Activated CD8-positive, alpha-beta T cell treated with anti-CD3 and anti-CD28 coated beads for 36 hours (primary cell): ENCODE results near the gene GJC1. TPM values are rescaled to one million over a fixed set of nuclear protein-coding genes. Genes with fewer than 3 reads are reported as not detected.

Experiments used
- ATAC-seq: fragments of 200-7000 bp; cut with Tn5 transposase; one replicate; pipeline ENCODE4 v1.10.0; 2021; ENCODE audit warnings: mild to moderate bottlenecking, moderate library complexity
- CTCF ChIA-PET: fragments of 350-600 bp; sonication (Branson Sonifier 250); formaldehyde crosslinking; loops from one replicate; lab custom pipeline; 2021; ENCODE audit warnings: antibody characterized with exemption; lab: Charles Lee
- POLR2A ChIA-PET: fragments of 350-600 bp; sonication (Branson Sonifier 250); formaldehyde crosslinking; loops from one replicate; lab custom pipeline; 2021; ENCODE audit warnings: antibody characterized with exemption; lab: Charles Lee
- DNase-seq: peaks from one replicate; pipeline ENCODE4 v3.0.0-alpha.2; 2020
- H3K27ac Mint-ChIP-seq: one replicate; pipeline ENCODE4 v1.8.0; 2021; ENCODE audit warnings: mild to moderate bottlenecking, mixed read lengths
- H3K27me3 Mint-ChIP-seq: one replicate; pipeline ENCODE4 v1.8.0; 2021; ENCODE audit warnings: mixed read lengths
- H3K36me3 Mint-ChIP-seq: one replicate; pipeline ENCODE4 v1.8.0; 2021; ENCODE audit warnings: low read depth, mixed read lengths
- H3K4me1 Mint-ChIP-seq: one replicate; pipeline ENCODE4 v1.8.0; 2021; ENCODE audit warnings: low read depth, mixed read lengths
- H3K4me3 Mint-ChIP-seq: one replicate; pipeline ENCODE4 v1.8.0; 2021; ENCODE audit warnings: mild to moderate bottlenecking, moderate library complexity, mixed read lengths
- H3K9me3 Mint-ChIP-seq: one replicate; pipeline ENCODE4 v1.8.0; 2021; ENCODE audit warnings: mixed read lengths
- CTCF ChIP-seq: fragments of 200-600 bp; IDR thresholded peaks from one replicate; pipeline ENCODE4 v1.8.0; 2022; ENCODE audit warnings: antibody characterized with exemption, mild to moderate bottlenecking
- intact Hi-C: fragments of 100-400 bp; cut with micrococcal nuclease; formaldehyde crosslinking; loops from one replicate; pipeline ENCODE4 v1.10.0; 2022
- total RNA-seq, 2 experiments: library from RNA; stranded (reverse); gene quantifications; one replicate each; pipeline ENCODE4 v1.2.3, GENCODE V29; 2021

The GJC1 gene
- total RNA-seq, 2 experiments from 2014 or later, result 5.6 TPM

DNA sequence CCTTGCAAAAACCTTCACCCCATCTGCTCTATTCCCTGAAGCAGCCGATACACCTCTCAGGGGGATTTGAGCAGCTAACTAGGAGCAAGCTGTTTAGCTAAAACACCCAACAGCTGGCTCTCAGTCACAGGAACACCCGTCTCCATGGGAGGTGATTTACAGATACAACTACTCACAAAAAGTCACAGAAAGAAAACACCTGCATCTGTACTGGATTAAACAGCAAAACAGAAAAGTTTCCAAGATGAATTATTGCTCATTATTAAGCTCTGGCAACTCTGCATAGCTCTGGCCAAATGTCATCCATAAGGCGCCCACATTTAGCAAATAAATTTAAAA lies 22.3 kb downstream of the GJC1 start:
- DNase-seq, result no peak
- no peak for ATAC-seq
- no peaks in the 10 kb centered on the region for H3K9me3 Mint-ChIP-seq
- TF ChIP-seq CTCF, result no peak
- ChIA-PET CTCF (interaction anchor here (1.0 kb wide), 2 partner anchors 21 to 30 kb away, joined by 3 read pairs; no protein-coding TSS in a partner anchor), POLR2A (interaction anchor here (1.7 kb wide), 1 partner anchor 10 kb away, joined by 3 read pairs; no protein-coding TSS in a partner anchor)
- H3K27me3 Mint-ChIP-seq, result peaks cover 1% of the 10 kb centered on the region
- no peak overlapping the region for H3K4me3 Mint-ChIP-seq
- H3K27ac Mint-ChIP-seq, result no peak overlapping the region
- peaks cover 4% of the 10 kb centered on the region for H3K36me3 Mint-ChIP-seq
- no peaks in the 10 kb centered on the region for H3K4me1 Mint-ChIP-seq
- intact Hi-C loops, result no loop called here

GRCh38 chr17:44807093-44807816 lies 22.8 kb downstream of the GJC1 start:
- Mint-ChIP-seq H3K4me1 (no peaks in the 10 kb centered on the region), H3K27ac (no peak overlapping the region), H3K4me3 (no peak overlapping the region), H3K9me3 (no peaks in the 10 kb centered on the region), H3K27me3 (peaks cover 1% of the 10 kb centered on the region), H3K36me3 (peaks cover 4% of the 10 kb centered on the region)
- intact Hi-C loops, result no loop called here
- ChIA-PET POLR2A (no interaction called here), CTCF (interaction anchor here (1.0 kb wide), 2 partner anchors 22 to 29 kb away, joined by 3 read pairs; no protein-coding TSS in a partner anchor)
- no peak for TF ChIP-seq CTCF
- ATAC-seq (no peak), DNase-seq (no peak)

DNA sequence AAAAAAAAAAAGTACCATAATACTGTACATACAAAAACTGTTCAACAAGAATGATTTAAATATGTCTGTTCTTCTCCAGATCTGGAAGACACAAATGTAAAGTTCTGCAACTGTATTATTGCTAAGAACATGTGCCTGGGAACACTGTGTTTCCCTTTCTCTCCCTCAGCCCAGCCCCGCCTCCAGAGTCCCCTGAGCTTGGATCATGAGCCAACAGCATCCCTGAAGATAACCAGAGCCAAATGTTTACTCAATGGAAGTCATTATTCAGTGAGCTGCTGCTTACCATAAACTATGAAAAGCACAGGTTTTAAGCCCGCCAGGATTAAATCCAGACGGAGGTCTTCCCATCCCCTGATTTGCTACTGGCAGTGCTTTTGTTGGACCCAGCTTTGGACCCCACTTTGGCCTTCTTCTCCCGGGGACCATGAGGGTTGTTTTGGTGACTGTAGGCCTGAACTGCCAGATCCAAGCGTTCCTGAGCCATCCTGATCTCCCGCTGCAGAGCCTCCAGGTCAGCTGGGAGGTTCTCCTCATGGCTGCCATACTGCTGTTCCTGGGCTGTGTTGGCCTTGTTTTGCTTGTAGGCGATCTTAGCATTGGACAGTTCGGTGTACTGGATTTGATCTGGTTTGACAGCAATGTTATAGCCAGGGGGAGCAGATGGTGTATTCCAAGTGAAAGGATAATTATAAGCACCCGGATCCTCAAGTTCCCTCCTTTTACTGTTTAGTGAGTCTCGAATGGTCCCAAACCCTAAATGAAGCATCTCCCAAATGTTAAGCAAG lies 25.6 kb downstream of the GJC1 start:
- intact Hi-C loops, result no loop called here

GRCh38 chr17:44801880-44802279 lies 28.2 kb downstream of the GJC1 start:
- POLR2A ChIA-PET, result no interaction called here
- H3K9me3 Mint-ChIP-seq, result no peaks in the 10 kb centered on the region
- ATAC-seq (no peak), DNase-seq (no peak)
- TF ChIP-seq CTCF, result no peak
- peaks cover 4% of the 10 kb centered on the region for H3K36me3 Mint-ChIP-seq
- no peak overlapping the region for H3K4me3 Mint-ChIP-seq
- H3K27ac Mint-ChIP-seq, result no peak overlapping the region
- intact Hi-C loops, result no loop called here
- no peaks in the 10 kb centered on the region for H3K27me3 Mint-ChIP-seq
- H3K4me1 Mint-ChIP-seq, result no peaks in the 10 kb centered on the region
- CTCF ChIA-PET, result interaction anchor here (1.0 to 1.3 kb wide), 2 partner anchors 62 to 101 kb away, joined by 3 read pairs; no protein-coding TSS in a partner anchor

More for the DNA sequence above, 25.6 kb downstream of the GJC1 start:
- no peak for TF ChIP-seq CTCF
- H3K4me1 Mint-ChIP-seq, result no peaks in the 10 kb centered on the region
- ATAC-seq (no peak), DNase-seq (no peak)
- no peaks in the 10 kb centered on the region for H3K27me3 Mint-ChIP-seq
- H3K36me3 Mint-ChIP-seq, result peaks cover 4% of the 10 kb centered on the region
- ChIA-PET CTCF (no interaction called here), POLR2A (no interaction called here)
- H3K9me3 Mint-ChIP-seq, result no peaks in the 10 kb centered on the region
- H3K4me3 Mint-ChIP-seq, result no peak overlapping the region
- no peak overlapping the region for H3K27ac Mint-ChIP-seq
